SK-N-SH treated with all-trans-retinoic acid at 6 μM for 48 hours (cell line): Measurements from ENCODE around the gene POMGNT1.

Experiments
- ATAC-seq: fragments of 200-7000 bp; cut with Tn5 transposase; 3 replicates; pipeline ENCODE4 v1.9.1; 2020; ENCODE audit warnings: mild to moderate bottlenecking, moderate library complexity
- ARNTL ChIP-seq: fragments of 450-650 bp; formaldehyde crosslinking; IDR thresholded peaks from 2 replicates; pipeline ENCODE4 v1.5.0; 2020; ENCODE audit warnings: low read depth, mild to moderate bottlenecking, moderate library complexity, borderline replicate concordance
- CSDC2 ChIP-seq: fragments of 250-450 bp; sonication (Bioruptor Pico); IDR thresholded peaks from 2 replicates; pipeline ENCODE4 v1.5.0; 2020; ENCODE audit warnings: mild to moderate bottlenecking, moderate library complexity
- ESRRG ChIP-seq: fragments of 250-450 bp; sonication (Bioruptor Pico); IDR thresholded peaks from 2 replicates; pipeline ENCODE4 v1.6.1; 2021; ENCODE audit warnings: mild to moderate bottlenecking
- GLIS3 ChIP-seq: fragments of 250-450 bp; sonication (Bioruptor Pico); IDR thresholded peaks from 2 replicates; pipeline ENCODE4 v1.5.0; 2020; ENCODE audit warnings: mild to moderate bottlenecking, moderate library complexity
- OSR1 ChIP-seq: fragments of 250-450 bp; sonication (Bioruptor Pico); IDR thresholded peaks from 2 replicates; pipeline ENCODE4 v1.8.0; 2022; ENCODE audit warnings: moderate library complexity, mild to moderate bottlenecking, inconsistent platforms
- PPARA ChIP-seq: fragments of 250-450 bp; sonication (Bioruptor Pico); IDR thresholded peaks from 2 replicates; pipeline ENCODE4 v1.5.0; 2020; ENCODE audit warnings: mild to moderate bottlenecking, borderline replicate concordance
- RARB ChIP-seq: fragments of 250-450 bp; sonication (Bioruptor Pico); IDR thresholded peaks from 2 replicates; pipeline ENCODE4 v1.8.0; 2021; ENCODE audit warnings: mild to moderate bottlenecking, moderate library complexity
- TCF4 ChIP-seq: fragments of 250-450 bp; sonication (Bioruptor Pico); IDR thresholded peaks from 2 replicates; pipeline ENCODE4 v1.8.0; 2021; ENCODE audit warnings: mild to moderate bottlenecking, moderate library complexity, borderline replicate concordance
- TOX ChIP-seq: fragments of 250-450 bp; sonication (Bioruptor Pico); IDR thresholded peaks from 2 replicates; pipeline ENCODE4 v1.8.0; 2021; ENCODE audit warnings: mild to moderate bottlenecking, moderate library complexity, borderline replicate concordance
- ZC3H10 ChIP-seq: fragments of 250-450 bp; sonication (Bioruptor Pico); IDR thresholded peaks from 2 replicates; pipeline ENCODE4 v1.5.1; 2021; ENCODE audit warnings: mild to moderate bottlenecking, moderate library complexity
- ZFP3 ChIP-seq: fragments of 250-450 bp; sonication (Bioruptor Pico); IDR thresholded peaks from 2 replicates; pipeline ENCODE4 v1.5.0; 2020; ENCODE audit warnings: mild to moderate bottlenecking, moderate library complexity
- ZFP30 ChIP-seq: fragments of 450-650 bp; formaldehyde crosslinking; IDR thresholded peaks from 2 replicates; pipeline ENCODE4 v1.5.0; 2022; ENCODE audit warnings: mild to moderate bottlenecking, moderate library complexity
- ZNF70 ChIP-seq: fragments of 450-650 bp; formaldehyde crosslinking; IDR thresholded peaks from 2 replicates; pipeline ENCODE4 v1.5.0; 2020; ENCODE audit warnings: mild to moderate bottlenecking, moderate library complexity
- ZNF8 ChIP-seq: fragments of 450-650 bp; formaldehyde crosslinking; IDR thresholded peaks from 2 replicates; pipeline ENCODE4 v1.5.0; 2020; ENCODE audit warnings: mild to moderate bottlenecking, moderate library complexity
- TF ChIP-seq, protein P1 (sequence below): fragments of 250-450 bp; sonication (Bioruptor Pico); IDR thresholded peaks from 2 replicates; pipeline ENCODE4 v1.5.1; 2020; ENCODE audit warnings: low read depth, mild to moderate bottlenecking, moderate library complexity
- TF ChIP-seq, protein P2 (sequence below): fragments of 250-450 bp; sonication (Bioruptor Pico); IDR thresholded peaks from 2 replicates; pipeline ENCODE4 v1.8.0; 2021; ENCODE audit warnings: low read depth, mild to moderate bottlenecking, moderate library complexity, borderline replicate concordance
- TF ChIP-seq, protein P3 (sequence below): fragments of 250-450 bp; sonication (Bioruptor Pico); IDR thresholded peaks from 2 replicates; pipeline ENCODE4 v1.5.1; 2021; ENCODE audit warnings: mild to moderate bottlenecking, moderate library complexity
- TF ChIP-seq, protein P4 (sequence below): fragments of 250-450 bp; sonication (Bioruptor Pico); IDR thresholded peaks from 2 replicates; pipeline ENCODE4 v1.8.0; 2020; ENCODE audit warnings: mild to moderate bottlenecking, moderate library complexity, borderline replicate concordance
- TF ChIP-seq, protein P5 (sequence below): fragments of 250-450 bp; sonication (Bioruptor Pico); IDR thresholded peaks from 2 replicates; pipeline ENCODE4 v1.5.0; 2020; ENCODE audit warnings: mild to moderate bottlenecking, moderate library complexity

The POMGNT1 gene

DNA sequence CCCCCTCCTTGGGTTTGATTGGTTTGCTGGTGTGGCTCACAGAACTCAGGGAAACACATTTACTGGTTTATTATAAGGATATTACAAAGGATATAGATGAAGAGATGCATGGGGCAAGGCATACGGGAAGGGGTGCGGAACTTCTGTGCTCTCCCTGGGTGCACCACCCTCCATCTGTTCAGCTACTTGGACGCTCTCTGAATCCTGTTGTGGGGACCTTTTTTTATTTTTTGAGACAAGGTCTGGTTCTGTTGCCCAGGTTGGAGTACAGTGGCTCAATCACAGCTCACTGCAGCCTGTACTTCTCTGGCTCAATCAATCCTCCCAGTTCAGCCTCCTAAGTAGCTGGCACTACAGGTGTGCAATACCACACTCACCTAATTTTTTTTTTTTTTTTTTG lies 12.3 kb upstream of the POMGNT1 start (continued):
- TF ChIP-seq, protein P1, sequence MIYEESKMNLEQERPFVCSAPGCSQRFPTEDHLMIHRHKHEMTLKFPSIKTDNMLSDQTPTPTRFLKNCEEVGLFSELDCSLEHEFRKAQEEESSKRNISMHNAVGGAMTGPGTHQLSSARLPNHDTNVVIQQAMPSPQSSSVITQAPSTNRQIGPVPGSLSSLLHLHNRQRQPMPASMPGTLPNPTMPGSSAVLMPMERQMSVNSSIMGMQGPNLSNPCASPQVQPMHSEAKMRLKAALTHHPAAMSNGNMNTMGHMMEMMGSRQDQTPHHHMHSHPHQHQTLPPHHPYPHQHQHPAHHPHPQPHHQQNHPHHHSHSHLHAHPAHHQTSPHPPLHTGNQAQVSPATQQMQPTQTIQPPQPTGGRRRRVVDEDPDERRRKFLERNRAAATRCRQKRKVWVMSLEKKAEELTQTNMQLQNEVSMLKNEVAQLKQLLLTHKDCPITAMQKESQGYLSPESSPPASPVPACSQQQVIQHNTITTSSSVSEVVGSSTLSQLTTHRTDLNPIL (CRISPR knock-in tag): no peak
- no peak for TF ChIP-seq ZNF70 (CRISPR knock-in tag)
- TF ChIP-seq, protein P2, sequence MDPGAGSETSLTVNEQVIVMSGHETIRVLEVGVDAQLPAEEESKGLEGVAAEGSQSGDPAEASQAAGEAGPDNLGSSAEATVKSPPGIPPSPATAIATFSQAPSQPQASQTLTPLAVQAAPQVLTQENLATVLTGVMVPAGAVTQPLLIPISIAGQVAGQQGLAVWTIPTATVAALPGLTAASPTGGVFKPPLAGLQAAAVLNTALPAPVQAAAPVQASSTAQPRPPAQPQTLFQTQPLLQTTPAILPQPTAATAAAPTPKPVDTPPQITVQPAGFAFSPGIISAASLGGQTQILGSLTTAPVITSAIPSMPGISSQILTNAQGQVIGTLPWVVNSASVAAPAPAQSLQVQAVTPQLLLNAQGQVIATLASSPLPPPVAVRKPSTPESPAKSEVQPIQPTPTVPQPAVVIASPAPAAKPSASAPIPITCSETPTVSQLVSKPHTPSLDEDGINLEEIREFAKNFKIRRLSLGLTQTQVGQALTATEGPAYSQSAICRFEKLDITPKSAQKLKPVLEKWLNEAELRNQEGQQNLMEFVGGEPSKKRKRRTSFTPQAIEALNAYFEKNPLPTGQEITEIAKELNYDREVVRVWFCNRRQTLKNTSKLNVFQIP: no peak
- TF ChIP-seq RARB (CRISPR knock-in tag): no peak
- TF ChIP-seq ZC3H10 (CRISPR knock-in tag): no peak
- TF ChIP-seq TOX: no peak
- TF ChIP-seq, all 23 proteins: peak for 0

DNA sequence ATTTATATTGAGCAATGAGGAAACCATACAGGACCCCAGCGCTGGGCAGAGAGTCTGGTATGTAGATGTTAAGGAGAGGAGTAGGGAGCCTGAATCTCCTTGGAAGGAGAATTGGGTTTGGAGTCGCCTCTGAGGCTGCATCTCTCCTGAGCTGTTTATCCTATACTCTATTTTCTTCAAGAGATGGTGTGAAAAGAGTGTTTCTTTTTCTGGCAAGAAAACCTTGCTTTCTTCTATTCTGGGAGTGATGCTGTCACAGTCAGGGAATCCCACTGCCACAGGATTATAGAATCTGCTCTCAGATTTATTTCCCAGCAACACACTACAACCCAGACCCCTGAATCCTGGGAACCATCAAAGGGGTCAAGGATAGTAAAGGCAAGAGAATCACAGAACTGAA lies 8.2 kb upstream of the POMGNT1 start:
- TF ChIP-seq TCF4 (CRISPR knock-in tag) (no peak), ZFP30 (CRISPR knock-in tag) (no peak), ZC3H10 (CRISPR knock-in tag) (no peak), PPARA (CRISPR knock-in tag) (no peak), ZNF8 (CRISPR knock-in tag) (no peak), ARNTL (CRISPR knock-in tag) (no peak), ZFP3 (CRISPR knock-in tag) (no peak), ESRRG (CRISPR knock-in tag) (no peak), CSDC2 (CRISPR knock-in tag) (no peak), ZNF70 (CRISPR knock-in tag) (no peak)
- TF ChIP-seq, protein P1 (CRISPR knock-in tag): no peak
- TF ChIP-seq, protein P3, sequence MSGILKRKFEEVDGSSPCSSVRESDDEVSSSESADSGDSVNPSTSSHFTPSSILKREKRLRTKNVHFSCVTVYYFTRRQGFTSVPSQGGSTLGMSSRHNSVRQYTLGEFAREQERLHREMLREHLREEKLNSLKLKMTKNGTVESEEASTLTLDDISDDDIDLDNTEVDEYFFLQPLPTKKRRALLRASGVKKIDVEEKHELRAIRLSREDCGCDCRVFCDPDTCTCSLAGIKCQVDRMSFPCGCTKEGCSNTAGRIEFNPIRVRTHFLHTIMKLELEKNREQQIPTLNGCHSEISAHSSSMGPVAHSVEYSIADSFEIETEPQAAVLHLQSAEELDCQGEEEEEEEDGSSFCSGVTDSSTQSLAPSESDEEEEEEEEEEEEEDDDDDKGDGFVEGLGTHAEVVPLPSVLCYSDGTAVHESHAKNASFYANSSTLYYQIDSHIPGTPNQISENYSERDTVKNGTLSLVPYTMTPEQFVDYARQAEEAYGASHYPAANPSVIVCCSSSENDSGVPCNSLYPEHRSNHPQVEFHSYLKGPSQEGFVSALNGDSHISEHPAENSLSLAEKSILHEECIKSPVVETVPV (CRISPR knock-in tag): no peak
- TF ChIP-seq, protein P4, sequence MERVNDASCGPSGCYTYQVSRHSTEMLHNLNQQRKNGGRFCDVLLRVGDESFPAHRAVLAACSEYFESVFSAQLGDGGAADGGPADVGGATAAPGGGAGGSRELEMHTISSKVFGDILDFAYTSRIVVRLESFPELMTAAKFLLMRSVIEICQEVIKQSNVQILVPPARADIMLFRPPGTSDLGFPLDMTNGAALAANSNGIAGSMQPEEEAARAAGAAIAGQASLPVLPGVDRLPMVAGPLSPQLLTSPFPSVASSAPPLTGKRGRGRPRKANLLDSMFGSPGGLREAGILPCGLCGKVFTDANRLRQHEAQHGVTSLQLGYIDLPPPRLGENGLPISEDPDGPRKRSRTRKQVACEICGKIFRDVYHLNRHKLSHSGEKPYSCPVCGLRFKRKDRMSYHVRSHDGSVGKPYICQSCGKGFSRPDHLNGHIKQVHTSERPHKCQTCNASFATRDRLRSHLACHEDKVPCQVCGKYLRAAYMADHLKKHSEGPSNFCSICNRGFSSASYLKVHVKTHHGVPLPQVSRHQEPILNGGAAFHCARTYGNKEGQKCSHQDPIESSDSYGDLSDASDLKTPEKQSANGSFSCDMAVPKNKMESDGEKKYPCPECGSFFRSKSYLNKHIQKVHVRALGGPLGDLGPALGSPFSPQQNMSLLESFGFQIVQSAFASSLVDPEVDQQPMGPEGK: no peak
- no peak for ATAC-seq

DNA sequence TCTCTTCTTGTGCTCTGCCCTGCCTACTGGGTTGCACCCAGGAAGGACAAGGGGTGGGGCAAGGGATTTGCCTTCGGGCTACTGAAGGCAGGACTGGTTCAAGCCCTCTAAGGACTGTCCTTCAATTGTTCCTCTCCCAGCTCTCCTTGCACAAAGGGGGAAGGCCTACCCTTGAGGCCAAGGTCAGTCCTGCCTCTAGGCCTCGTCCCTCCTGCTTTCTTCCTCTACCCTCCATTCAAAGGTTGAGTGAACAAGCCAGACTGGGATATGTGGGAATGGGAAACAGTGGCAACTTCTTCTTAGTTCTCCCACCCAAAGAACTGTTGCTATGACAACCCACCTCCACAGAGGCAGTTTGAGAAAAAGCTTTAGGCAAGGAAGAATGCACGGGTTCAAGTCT lies 7.6 kb upstream of the POMGNT1 start:
- ATAC-seq: no peak
- TF ChIP-seq TOX (no peak), ZNF70 (CRISPR knock-in tag) (no peak)

DNA sequence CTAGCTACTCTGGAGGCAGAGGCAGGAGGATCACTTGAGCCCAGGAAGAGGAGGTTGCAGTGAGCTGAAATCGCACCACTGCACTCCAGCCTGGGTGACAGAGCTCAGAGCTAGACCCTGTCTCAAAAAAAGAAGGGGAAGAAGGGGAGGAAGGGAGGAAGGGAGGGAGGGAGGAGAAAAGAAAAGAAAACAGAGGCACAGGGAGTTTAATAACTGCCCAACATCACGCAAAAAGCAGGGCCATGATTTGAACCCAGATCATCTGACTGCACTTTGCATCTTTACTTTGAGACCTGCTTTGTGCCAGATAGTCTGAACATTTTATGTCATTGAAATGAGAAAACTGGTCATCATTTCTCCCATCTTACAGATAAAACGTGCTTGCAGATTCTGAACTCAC lies 6.9 kb upstream of the POMGNT1 start:
- ATAC-seq: no peak
- TF ChIP-seq OSR1 (CRISPR knock-in tag): no peak
- no peak for TF ChIP-seq ARNTL (CRISPR knock-in tag)
- no peak for TF ChIP-seq ZFP30 (CRISPR knock-in tag)
- TF ChIP-seq, all 23 proteins: peak for 0

DNA sequence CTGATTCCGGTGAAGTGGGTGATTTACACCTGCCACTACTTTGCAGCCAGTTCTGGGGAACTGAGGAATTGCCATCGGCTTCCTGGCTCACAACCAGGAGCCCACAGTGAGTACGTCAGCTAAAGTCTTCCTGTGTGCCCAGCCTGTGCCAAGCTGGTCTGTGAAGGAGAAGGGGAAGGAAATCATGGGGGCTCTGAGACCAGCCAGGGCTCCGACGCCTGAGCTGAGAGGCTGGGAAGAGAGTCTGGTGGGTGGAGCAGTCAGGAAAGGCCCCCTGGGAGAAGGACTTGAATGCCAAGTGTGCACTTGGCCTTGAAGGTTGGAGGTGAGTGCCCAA lies 6.1 kb upstream of the POMGNT1 start:
- ATAC-seq: no peak
- no peak for TF ChIP-seq OSR1 (CRISPR knock-in tag)
- TF ChIP-seq, protein P3 (CRISPR knock-in tag): no peak
- TF ChIP-seq RARB (CRISPR knock-in tag): no peak
- TF ChIP-seq ZNF70 (CRISPR knock-in tag): no peak
- TF ChIP-seq, protein P1 (CRISPR knock-in tag): no peak
- no peak for TF ChIP-seq PPARA (CRISPR knock-in tag)
- TF ChIP-seq CSDC2 (CRISPR knock-in tag): no peak
- TF ChIP-seq, protein P5, sequence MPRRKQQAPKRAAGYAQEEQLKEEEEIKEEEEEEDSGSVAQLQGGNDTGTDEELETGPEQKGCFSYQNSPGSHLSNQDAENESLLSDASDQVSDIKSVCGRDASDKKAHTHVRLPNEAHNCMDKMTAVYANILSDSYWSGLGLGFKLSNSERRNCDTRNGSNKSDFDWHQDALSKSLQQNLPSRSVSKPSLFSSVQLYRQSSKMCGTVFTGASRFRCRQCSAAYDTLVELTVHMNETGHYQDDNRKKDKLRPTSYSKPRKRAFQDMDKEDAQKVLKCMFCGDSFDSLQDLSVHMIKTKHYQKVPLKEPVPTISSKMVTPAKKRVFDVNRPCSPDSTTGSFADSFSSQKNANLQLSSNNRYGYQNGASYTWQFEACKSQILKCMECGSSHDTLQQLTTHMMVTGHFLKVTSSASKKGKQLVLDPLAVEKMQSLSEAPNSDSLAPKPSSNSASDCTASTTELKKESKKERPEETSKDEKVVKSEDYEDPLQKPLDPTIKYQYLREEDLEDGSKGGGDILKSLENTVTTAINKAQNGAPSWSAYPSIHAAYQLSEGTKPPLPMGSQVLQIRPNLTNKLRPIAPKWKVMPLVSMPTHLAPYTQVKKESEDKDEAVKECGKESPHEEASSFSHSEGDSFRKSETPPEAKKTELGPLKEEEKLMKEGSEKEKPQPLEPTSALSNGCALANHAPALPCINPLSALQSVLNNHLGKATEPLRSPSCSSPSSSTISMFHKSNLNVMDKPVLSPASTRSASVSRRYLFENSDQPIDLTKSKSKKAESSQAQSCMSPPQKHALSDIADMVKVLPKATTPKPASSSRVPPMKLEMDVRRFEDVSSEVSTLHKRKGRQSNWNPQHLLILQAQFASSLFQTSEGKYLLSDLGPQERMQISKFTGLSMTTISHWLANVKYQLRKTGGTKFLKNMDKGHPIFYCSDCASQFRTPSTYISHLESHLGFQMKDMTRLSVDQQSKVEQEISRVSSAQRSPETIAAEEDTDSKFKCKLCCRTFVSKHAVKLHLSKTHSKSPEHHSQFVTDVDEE (CRISPR knock-in tag): no peak
- TF ChIP-seq ZFP30 (CRISPR knock-in tag): no peak
- no peak for TF ChIP-seq GLIS3 (CRISPR knock-in tag)
- no peak for TF ChIP-seq TOX
